GM18508 (cell line): ENCODE data around the gene SIRPA.

Experiments
- ATAC-seq: cut with Tn5 transposase; IDR thresholded peaks from one replicate; pipeline ENCODE4 v1.9.1; 2021; ENCODE audit warnings: moderate number of reproducible peaks; ENCODE audit not compliant: insufficient read depth, unreplicated experiment

SIRPA gene

DNA sequence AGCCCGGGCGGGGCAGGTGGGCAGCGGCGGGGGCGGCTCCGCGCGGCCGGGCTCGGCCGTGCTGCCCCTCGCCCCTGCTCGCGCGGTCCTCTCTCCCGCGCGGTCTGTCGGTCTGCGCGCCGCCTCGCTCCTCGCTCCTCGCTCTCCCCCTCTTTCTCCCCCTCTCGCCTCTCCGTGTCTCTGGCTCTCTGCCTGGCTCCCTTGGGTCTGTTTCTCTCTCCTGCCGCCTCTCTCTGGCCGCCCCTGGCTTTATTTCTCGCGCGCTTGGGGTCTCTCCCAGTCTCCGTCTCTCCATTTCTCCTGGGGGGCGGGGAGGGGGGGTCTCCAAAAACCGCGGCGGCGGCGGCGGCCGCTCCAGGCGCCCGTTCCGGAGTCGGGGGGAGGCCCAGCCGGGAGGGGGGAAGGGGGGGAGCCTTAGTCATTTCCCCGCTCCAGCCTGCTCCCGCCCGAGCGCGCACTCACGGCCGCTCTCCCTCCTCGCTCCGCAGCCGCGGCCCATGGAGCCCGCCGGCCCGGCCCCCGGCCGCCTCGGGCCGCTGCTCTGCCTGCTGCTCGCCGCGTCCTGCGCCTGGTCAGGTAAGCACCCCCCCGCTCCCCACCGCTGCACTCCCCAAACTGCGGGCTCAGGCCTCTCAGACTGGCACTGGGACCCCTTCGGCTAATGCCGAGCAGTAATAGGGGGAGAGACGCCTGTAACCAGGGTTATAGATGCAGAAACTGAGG is at the start of gene SIRPA:
TSS of gene SIRPA (plus strand) at position 457 of the 723 bp plus-strand sequence. CDS start at position 498, 41 bp downstream.
- no peak for ATAC-seq

DNA sequence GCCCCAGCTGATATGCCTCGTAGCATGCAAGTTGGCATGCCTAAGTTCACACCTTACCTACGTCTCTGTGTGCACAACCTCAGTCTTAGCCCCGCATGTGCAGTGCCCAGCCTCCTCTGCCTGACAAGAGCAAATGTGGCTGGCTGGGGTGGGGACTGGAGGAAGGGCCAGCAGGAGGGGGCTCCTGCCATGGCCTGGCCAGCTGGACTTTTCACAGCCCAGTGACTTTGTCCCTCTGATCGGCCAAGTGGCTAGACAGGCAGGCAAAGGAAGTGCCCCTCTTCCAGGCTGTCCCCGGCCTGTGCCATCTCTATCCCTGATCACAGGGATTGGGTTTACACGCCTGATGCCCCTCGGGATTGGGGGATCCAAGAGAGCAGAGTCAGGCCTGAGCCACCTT is 49.5 kb upstream of the SIRPA start:
- ATAC-seq: no peak

DNA sequence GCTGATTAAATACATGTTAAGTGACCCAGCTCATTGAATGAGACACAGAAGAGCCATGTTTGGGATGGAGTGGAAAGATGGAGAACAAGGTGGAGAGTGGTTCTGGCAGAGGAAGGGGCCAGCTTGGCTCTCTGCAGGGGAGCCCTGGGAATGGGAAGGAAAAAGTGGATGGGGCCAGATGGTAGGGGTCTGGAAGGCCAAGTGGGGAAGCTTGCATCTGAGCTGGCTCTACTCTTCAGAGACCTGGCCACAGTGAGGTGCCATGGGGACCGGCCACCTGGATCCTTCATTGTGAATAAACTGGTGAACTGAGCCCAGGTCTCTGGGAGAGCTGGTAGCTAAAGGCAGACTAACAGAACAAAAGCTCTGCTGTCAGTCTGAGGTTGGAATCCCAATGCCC is 48.9 kb upstream of the SIRPA start:
- no peak for ATAC-seq

DNA sequence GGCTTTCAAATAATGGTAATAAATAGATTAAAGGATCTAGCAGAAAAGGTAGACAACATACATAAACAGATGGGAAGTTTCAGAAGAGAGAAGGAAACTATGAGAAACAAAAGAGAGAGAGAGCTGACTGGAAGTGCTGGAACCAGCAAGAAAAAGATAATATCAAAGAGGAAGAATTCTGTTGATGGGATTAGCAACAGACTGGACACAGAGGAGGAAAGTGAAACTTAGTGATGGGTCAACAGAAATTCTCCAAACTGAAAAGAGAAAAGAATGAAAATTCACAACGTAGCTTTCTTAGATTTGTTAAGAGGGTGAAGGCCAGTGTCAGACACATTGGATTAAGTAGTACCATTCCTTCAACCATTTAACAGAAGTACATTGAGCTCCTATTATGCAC is 48.3 kb upstream of the SIRPA start:
- ATAC-seq: no peak

DNA sequence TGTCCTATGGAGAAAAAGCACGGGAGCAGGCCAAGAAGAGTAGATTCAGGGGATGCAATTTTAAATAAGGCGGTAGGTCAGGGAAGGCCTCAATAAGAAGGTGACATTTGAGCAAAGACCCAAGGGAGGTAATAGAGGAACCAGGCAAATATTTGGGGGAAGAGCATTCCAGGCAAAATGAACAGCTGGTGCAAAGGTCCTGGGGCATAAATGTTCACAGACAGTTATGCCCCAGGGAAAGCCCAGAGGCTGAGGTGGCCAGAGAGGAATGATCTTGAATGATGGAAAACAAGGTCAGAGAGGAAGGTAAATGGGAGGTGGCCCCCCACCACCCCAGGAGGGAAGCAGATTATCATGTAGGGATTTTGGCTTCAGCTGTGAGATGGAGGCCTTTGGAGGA is 47.4 kb upstream of the SIRPA start:
- no peak for ATAC-seq

DNA sequence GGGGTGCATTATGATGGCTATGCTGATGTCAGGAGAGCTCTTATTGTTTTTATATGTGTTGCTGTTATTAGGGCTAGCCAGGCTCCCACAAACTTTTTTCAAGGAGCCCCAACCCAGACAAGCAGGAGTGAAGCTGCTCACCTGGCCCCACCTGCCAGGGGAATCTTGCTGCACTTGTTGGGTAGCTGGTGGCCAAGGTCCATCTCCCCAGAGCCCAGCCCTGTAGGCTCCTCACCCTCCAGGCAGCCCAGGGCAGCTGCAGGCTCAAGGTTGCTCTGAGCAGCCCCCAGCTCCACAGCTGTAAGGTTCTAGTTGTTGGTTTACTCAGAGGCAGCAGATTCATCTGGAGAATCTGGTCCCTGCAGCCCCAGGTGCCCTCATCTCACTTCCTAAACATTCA is 46.8 kb upstream of the SIRPA start:
- no peak for ATAC-seq

DNA sequence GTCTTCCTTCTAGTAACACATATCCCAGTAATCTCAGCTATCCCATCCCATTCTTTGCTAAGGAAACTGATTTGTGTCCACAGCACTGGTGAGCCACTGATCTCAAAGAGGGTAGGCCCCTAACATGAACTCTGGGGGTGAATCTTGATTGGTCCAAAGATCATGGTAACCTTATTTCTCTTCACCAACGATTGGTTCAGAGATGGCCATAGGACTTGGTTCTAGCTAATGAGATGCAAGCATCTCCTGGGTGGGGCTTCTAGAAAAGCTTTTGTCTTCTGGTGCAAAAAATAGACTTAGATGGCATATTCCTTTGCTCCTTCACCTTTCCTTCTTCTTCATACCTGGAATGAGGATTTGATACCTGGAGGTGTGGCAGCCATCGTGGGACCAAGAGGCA is 43.8 kb upstream of the SIRPA start:
- no peak for ATAC-seq

DNA sequence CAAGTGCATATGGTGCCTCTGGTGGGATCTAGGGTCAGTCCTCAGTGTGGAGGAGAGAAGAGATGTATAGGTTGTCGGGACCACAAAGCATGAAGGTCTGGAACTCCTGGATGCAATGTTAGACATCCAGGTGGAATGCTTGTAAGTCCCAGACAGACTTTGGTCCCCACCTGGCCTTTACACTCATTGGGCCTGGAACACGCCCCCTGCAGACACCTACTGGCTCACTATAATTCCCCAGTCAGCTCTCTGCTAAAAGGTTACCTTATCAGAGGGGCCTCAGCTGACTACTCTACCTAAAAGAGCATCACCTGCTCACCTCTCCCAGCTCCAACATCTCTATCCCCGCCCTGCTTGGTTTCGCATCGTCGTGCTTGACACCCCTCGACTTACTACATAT is 41.7 kb upstream of the SIRPA start:
- no peak for ATAC-seq

DNA sequence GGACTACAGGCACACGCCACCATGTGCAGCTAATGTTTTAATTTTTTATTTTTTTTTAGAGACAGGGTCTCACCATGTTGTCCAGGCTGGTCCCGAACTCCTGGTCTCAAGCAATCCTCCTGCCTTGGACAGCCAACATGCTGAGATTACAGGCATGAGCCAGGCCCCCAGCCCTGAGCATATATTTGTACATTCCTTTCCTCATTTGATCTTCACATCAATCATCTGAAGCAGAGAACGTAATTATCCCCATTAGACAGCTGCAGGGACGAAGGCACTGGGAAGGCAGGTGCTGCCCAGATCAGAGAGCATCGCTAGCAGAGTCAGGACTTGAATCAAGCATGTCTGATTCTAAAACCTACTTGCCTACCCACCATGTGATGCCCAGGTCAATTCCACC is 41.0 kb upstream of the SIRPA start:
- ATAC-seq: no peak

DNA sequence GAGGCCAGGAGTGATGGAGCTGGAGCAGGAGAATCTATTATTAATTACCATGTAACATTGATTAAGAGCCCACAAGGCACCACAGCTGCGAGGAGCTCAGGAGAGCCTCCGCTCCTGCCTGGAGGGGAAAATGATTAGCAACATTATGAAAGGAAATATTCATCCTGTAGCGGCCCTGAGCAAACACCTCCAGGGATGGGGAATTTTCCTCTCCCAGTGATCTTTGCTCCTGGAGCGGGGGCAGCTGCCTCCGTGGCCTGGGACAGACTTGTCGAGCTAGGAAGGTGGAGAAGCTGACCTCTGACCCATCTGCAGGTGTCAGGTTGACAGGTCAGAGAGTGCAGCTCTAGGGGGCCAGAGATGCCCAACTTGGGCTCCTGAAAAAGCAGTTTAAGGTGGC is 40.1 kb upstream of the SIRPA start:
- ATAC-seq: no peak

DNA sequence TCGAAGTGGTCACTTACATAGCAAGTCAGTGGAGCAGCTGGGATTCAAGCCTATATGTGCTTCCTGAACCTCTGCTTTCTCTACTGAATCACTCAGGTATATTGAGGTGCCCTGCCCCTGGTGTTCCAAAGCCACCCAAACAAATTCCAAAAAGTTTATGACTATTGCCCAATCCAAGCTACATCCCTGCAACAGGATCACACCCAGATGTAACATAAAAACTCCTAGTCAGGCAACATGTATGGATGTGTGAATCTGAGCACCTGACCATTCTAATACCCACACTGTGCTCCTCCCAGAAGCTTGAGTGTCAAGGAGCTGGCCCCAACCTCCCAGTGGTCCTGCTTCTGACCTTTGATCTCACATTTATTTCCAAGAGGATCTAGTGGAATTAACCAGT is 39.5 kb upstream of the SIRPA start:
- no peak for ATAC-seq

DNA sequence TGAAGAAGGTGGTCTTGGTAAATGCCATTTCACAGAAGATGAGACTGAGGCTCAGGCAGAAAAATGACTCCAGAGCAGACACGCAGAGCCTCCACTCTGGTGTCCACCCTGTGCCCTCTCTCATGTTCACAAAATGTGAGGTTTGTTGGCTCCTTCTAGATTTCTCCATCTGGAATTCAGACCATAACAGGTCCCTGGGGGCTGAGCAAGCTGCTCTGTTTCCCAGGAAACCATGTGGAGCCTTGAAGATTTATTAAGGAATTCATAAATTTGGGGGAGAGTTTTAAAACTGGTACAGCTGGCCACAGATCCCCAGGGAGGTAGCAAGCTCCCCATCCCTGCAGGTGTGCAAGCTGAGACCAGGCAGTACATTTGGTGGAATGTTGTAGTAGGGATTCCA is 38.8 kb upstream of the SIRPA start:
- no peak for ATAC-seq

DNA sequence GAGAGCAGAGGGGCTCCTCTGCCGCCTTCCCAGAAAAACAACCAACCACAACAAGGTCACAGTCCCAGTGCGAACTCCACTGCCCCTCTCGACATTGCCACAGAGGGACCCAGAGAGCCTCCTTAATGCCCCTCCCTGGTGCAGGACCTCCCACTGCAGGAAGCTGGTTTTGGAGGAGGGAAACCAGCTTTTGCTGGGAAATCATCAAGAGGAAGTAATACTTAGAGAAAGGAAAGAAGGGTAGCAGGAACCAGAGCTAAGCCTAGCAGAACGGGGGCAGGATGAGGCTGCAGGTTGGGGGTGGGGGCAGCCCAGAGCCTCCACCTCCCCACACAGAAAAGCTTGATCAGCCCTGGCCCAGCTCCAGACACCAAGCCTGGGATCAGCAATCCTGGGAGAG is 37.7 kb upstream of the SIRPA start:
- no peak for ATAC-seq

DNA sequence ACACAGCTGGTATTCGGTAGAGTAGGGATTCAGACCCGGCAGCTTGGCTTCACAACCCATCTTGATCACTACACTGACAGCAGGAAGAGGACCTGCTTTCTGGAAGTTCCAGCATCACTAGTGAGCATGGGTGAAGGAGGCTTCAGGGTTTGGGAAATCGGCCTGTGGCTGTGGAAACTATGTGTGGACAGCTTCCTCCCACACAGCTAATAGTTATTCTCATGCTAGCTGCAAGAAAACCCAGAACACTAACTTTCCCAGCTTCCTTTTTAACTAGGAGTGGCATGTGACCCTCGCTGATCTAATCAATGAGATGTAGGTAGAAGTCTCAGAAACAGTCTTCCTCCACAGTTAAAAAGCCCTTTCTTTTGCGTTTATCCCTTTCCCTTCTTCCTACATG is 36.3 kb upstream of the SIRPA start:
- ATAC-seq: no peak

DNA sequence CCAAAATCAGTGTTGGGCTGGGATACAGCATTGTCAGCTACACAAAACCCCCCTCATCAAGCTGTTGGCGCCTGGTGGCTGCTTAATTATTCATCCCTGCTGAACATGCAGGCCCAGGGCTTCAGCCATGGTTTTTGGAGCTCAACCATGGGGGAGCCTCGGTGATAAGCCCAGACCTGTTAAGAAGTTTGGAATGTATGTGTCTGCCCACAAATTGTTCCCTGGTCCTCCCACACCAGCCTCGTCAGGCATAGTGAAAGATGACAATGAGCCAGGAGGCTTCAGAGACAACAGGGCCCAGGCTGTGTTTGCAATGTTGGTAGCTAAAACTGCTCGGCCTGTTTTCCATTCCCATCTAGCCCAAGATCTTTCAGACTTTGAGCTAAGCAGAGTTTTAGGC is 34.8 kb upstream of the SIRPA start:
- ATAC-seq: no peak

DNA sequence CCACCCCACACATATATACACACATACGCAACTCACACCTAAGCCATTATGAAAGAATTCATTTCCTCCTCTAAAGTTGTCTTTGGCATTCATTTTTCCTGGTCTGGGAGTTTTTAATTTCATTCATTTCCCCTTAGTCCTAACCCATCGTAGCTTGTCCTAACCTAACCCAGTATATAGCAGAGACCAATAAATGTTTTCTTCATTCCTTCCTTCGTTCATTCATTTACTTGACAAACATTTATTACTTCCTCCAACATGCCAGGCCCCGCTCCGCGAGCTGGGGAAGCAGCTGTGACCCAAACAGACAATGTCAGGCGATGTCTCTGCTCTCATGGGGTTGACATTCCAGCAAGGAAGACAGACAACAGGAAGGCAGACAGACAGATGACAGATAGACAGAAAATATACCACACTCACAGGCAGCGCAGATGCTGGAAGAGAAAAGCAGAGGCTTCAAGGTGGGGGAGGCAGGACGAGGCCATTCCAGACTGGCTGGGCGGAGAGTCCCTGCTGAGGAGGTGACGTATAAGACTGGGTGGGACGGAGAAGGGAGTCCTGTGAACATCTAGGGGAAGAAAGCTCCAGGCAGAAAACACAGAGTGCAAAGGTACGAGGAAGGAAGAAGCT is 33.7 kb upstream of the SIRPA start:
- ATAC-seq: no peak

DNA sequence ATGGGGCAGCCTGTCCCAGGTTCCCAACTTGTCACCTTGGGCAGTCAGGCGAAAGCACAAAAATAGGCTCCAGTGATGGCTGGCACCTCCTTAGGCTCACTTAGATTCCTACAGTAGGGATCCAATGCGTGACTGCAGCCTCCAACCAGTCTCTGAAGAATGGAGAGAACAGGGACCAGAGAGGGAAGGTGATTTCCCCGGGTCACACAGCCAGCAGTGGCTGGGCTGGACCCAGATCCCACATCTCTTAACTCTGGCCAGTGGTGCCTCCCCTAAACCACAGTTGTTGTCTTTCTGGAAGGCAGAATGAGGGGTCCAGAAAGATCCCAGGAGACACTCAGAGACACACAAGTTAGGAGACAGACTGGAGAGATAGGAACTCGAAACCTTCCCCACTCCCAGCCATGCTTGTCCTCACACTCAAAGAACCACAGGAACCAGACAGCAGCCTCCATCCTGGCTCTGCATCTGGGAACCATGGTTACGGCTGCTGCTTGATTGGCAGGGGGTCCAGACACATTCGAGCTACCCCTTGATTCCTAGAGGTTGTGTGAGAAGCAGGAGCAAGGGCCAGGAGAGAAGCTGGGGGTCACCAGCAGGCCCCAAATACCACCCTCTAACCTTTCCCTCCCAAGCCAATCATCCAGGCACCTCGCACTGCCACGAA is 33.1 kb upstream of the SIRPA start:
- no peak for ATAC-seq

DNA sequence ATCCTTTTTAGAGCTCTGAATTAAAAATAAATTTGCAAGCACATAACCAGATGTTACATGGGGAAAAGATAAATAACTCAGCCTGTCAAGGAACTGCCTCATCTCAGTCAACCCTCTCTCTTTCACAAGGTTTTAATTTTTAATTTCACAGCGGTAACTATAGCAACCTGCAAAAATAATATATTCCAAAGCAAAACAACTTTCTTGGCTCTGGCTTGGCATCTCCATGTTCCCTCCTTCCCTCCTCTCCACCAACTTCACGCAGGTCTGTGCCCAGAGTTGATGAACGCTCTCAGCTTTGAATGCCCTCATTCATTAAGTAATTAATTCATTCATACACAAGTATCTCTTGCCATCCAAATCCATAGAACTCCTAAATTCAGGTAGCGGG is 32.5 kb upstream of the SIRPA start:
- no peak for ATAC-seq

DNA sequence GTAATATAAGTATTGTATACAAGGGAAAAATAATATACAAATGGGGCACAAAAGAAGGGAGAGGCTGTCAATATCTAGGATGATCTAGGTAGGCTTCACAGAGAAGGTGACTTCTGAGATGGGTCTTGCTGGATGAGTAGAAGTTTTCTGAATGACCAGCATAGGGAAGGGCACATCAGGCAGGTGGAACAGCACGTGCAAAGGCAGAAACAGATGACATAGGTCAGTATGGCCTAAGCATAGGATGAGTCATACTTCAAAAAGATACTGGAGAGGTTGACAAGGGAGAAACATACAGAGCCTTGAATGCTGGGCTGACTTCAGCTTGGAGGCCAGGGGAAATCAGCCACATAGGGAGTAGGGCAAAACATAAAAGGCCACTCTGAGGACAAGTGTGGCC is 31.9 kb upstream of the SIRPA start:
- no peak for ATAC-seq

DNA sequence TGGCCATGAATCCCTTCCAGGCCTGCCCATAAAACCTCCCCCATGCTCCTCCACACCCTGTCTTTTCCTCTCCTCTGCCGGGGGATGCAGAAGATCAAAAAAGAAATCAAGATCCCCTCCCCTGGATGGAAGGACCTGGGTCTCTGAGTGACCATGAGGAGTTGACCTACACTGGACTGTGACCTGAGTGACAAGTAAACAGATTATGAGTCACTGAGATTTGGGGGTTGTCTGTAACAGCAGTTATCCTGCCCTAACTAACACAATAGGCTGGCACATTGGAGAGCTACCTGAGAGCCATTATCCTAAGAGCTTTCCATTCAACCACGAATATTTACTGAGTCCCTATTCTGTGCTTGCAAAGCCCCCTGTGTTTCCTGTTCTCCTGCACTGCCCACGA is 28.4 kb upstream of the SIRPA start:
- no peak for ATAC-seq

DNA sequence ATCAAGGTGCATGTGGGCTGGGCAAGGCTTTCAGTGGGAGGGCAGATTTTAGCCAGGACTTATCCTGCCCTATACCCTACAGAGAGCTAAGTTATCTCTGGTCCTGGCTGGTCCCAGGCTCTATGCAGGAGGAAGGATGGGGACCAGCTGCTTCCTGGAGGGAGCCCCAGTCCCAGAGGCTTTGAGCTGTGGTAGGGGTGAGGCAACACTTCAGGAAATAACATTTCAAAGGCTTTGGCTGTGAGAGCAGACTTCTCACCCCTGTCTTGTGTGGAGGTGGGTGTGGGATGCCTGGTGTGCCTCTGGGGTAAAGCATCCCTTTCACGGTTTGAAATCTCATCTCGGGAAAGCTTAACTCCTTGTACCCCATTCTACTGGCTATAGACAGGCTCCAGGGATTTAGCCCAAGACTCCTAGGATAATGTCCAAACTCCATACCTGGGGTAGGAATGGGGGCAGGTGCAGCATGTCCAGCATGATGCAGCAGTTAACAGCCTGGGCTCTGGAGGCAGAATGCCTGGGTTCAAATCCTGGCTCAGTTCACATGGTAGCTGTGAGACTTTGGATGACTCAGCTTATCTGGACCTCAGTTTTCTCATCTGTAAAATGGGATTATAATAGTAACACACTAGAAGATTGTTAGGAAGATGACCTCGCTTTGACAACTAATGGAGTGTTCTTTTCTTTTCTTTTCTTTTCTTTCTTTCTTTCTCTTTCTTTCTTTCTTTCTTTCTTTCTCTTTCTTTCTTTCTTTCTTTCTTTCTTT is 27.5 kb upstream of the SIRPA start:
- no peak for ATAC-seq
